Measurements from ENCODE around the gene FAM131C.
"Not testable (repeated sequence)": the region's sequence is repeated elsewhere in the genome, so short reads cannot be mapped to it uniquely, and the experiment has no call there.

The FAM131C gene, protein sequence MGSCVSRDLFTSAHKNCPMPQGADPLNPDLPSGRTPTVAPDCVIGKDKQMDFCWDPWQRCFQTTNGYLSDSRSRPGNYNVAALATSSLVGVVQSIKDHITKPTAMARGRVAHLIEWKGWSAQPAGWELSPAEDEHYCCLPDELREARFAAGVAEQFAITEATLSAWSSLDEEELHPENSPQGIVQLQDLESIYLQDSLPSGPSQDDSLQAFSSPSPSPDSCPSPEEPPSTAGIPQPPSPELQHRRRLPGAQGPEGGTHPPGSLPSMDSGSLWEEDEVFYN

DNA sequence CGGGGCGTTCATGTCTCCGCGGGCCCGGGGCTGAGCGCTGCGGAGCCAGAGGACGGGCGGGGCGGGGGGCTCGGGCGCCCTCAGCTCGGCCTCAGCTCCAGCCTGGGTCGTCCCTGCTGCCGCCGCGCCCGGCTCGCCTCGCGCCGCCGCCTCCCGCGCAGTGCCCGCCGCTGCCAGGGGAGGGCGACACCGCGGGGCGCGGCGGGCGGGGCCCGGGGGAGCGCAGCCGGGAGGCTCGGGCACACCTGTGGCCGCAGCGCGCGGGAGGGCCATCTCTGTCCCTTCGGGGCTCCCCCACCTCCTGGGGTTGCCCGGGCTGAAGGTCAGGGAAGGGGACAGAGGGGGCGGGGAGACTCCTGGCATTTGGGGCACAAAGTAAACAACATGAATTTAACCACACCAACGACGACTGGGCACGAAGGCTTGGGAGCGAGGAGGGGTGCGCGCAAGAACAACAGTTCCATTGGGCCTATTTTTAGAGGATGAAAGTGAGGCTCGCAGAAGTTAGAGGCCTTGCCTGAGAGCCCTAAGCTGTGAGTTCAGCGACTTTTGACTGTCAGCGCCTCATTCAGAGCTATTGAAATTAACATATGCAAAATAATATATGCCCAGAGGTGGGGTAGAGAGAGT lies at the start of gene FAM131C:
Gene FAM131C (minus strand): TSS at position 162 of the 630 bp plus-strand sequence. CDS start 209 bp downstream, outside the sequence.
- peak; percentile 17 for DNase-seq (ENCODE audit: low read depth)

DNA sequence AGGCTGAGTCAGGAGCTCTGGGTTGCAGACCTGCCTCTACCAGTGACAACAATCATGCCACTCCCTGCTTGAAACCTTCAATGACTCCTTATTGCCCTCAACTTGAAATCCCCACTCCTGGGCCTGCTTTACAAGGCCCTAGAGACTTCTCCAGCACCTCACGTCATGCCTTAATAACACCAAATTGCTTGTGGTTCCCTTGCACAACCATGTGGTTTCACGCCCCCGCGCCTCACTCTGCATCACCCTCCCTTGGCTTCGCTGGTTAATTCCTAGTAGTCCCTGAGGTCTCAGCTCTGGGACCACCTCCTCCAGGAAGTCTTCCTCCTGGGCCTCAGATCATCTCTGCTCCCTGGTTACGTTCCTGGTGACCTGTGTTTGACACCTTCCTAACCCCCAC lies 49.5 kb upstream of the FAM131C start:
- DNase-seq (ENCODE audit: low read depth) = peak; percentile 21

DNA sequence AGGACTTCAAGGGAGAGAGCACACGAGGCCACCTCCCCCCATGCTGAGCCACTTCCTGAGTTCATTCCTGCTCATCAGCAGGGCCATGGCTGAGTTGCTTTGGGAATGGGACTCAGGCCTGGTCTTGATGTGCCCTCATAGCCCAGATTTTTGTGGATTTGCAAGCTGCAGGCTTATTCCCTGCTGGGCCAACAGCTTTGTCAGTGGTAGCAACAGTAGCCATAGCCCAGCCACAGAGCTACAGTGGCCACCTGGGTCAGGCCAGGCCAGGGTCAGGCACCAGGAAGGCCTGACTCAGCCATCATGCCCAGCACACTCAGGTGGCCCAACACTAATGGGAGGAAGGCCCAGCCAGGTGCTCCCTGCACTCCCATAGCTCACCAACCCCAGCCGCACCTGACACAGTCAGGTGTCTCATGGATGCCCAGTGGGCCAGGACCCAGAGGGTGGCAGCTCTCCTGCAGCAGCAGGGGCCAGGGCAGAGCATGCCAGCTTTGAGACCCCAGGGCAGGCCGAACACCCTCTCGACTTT lies 49.0 kb upstream of the FAM131C start:
- no peak for DNase-seq (ENCODE audit: low read depth)

DNA sequence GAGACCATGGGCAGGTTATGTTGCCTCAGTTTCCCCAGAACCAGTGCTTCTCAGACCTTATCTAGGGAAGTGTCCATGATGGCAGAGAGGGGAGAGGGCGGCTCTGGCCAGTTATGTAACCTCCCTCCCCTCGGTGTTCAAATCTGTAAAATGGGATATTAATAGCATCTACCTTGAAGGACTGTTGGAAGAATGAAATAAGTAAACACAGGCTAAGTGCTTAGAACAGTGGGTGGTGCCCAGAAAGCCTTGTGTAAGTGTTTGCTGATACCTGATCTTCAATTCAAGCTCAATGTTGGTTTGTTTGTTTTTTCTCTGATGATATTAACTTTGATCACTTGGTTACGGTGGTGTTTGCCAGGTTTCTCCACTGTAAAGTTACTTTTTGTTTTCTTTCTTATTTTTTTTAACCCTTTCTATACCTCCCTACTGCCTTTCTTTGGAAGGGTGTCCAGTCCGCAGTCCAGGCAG lies 47.5 kb upstream of the FAM131C start:
- no peak for DNase-seq (ENCODE audit: low read depth)

DNA sequence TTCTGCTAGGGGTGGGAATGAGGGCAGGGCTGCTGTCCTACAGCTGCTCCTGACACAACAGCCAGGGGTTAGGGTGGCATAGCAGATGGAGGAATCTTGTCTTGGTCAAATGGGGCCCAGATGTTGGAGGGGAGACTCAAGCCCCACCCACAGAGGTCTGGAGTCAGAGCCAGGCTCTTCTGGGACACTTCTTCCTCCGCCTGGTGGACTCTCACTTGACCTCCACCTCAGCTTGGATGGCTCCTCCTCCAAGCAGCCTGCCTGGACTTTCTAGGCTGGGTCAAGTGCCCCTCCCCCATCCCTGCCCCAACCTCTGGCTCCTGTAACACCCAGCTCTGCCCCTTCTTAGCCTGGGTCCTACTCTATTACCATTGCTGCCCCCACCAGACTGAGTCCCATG lies 47.0 kb upstream of the FAM131C start:
- no peak for DNase-seq (ENCODE audit: low read depth)

DNA sequence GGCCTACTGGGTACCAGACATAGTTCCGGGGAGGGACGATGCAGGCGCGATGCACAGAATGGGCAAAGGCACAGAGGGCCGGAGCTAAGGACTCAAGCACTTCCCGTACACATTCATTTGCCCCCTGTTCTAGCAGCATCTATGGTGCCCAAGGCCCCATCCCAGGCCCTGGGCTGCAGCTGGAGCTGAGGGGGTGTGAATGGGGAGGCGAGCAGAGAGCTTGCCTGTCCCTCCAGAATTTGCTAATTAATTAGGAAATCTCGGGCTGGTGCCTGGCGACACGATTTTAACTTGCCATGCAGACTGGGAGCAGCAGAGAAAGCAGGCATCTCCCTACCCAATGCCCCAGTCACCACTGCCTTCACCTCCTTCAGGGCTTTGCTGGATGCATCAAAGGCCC lies 46.5 kb upstream of the FAM131C start:
- no peak for DNase-seq (ENCODE audit: low read depth)

DNA sequence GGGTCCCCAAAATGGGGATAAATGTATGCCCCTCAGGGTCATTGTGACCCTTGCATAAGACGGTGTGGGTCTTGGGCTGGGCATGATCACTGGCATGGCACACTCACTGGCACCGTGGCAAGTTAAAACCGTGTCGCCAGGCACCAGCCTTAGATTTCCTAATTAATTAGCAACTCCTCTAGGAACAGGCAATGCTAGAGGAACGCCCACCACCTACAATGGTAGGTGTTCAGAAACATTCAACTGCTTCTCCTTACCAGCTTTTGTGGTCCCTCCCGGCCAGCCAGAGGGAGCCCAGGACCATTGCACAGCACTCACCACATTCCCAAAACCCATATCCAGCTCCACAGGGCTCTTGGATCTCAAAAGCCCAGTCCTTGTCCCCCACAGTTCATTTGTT lies 46.1 kb upstream of the FAM131C start:
- DNase-seq (ENCODE audit: low read depth) = no peak

DNA sequence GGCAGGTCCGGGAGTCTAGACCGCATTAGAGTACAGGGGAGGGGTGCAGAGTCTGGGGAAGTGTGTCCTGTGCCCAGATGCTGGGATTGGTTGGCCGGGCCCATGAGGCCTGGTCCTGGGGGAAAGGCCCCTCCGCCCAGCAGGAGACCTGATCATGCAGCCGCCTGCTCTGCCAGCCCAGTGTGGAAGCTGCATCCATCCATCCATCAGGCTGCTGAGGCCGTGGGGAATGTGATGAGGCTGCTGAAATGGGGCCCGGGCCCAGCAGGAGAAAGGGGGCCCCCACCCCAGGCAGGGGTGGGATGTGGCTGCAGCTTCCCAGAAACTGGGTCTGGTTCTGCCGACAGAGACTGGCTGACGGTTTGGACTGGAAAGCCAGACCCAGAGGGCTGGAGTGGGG lies 45.3 kb upstream of the FAM131C start:
- DNase-seq (ENCODE audit: low read depth) = no peak

DNA sequence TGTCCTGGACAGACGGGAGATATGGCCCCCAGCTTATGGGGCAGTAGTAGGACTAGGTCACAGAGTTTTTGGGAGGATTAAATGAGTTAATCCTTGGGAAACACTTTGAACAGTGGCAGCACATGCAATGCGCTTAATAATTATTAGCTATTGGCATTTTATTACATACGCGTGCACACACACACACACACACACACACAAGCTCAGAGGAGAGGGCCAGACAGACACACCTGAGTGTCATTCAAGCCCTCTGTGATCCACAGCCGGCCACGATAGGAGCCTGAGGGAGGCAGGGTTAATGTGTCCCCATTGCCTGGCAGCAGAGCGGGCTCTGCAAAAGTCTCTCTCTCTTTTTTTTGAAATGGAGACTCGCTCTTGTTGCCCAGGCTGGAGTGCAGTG lies 44.5 kb upstream of the FAM131C start:
- DNase-seq (ENCODE audit: low read depth) = no peak

DNA sequence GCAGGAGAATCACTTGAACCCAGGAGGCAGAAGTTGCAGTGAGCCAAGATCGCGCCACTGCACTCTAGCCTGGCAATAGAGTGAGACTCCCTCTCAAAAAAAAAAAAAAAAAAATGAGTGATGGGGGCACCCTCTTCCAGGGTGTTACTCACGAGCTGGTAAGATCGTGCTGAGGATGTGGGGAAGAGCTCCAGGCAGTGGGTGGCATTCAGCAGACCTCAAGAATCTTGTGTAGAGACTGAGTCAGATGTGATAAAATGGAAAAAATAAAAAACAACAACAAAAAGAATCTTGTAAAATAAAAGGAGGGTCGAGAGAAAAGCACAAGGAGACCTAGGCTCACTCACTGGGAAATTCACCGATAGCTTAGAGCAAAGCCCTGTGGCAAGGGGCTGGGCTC lies 43.9 kb upstream of the FAM131C start:
- no peak for DNase-seq (ENCODE audit: low read depth)

DNA sequence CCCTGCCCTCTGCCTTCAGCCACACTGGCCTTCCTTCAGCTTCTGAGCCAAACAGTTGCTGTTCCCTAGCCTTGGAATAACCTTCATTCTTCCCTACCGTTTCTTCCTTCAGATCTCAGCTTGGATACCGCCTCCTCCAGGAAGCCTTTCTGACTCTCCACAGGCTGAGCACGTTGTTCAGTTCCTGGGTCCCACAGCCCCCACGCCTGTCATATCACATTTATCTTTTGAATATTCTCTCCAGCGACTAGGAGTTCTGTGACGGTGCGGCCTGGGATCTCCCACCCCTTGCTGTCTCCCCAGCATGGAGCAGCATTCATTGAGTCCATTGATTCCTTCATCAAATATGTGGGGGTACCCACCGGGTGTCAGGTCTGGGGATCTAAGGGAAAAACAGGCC lies 43.2 kb upstream of the FAM131C start:
- no peak for DNase-seq (ENCODE audit: low read depth)

DNA sequence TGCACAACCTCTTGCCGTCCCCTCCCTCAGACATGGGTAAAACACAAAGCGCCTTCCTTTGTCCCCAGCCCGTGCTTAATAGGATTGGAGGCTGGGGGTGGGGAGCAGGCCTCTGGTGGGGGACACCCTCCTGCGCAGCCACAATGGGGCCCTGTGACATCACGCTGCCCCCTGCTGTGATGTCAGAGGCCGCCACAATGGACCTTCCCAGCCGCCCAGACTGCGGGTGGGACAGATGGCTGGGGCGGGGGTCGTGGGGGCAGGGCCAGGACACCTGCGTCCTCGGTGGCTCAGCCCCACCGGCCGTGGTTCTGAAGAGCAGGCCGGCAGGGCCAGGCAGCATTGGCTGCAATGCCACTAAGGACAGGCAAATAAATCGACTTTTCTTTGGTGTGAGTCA lies 42.6 kb upstream of the FAM131C start:
- no peak for DNase-seq (ENCODE audit: low read depth)

DNA sequence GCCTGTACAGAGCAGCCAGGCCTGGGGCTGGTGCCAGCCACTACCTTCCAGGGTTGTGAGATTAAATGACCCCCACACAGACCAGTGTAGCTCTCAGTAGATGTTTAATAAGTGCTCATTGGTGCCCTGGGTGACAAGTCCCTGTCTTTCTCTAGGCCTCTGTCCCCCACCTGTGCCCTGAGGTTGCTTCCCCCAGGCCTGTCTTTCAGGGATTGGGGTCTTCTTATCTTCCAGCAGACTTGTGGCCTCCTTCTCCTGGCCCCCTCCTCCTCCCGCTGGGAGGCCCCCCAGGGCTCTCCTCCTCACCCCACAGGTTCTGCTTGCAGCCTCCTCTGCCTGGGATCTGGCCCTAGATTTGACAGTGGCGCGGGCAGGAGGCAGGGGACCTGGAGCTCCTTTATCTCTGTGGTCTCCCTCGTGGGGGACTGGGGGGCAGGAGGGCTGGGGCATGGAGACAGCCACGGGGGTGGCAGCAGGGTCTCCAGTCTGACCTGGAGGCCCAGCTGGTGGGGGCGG lies 42.1 kb upstream of the FAM131C start:
- no peak for DNase-seq (ENCODE audit: low read depth)

DNA sequence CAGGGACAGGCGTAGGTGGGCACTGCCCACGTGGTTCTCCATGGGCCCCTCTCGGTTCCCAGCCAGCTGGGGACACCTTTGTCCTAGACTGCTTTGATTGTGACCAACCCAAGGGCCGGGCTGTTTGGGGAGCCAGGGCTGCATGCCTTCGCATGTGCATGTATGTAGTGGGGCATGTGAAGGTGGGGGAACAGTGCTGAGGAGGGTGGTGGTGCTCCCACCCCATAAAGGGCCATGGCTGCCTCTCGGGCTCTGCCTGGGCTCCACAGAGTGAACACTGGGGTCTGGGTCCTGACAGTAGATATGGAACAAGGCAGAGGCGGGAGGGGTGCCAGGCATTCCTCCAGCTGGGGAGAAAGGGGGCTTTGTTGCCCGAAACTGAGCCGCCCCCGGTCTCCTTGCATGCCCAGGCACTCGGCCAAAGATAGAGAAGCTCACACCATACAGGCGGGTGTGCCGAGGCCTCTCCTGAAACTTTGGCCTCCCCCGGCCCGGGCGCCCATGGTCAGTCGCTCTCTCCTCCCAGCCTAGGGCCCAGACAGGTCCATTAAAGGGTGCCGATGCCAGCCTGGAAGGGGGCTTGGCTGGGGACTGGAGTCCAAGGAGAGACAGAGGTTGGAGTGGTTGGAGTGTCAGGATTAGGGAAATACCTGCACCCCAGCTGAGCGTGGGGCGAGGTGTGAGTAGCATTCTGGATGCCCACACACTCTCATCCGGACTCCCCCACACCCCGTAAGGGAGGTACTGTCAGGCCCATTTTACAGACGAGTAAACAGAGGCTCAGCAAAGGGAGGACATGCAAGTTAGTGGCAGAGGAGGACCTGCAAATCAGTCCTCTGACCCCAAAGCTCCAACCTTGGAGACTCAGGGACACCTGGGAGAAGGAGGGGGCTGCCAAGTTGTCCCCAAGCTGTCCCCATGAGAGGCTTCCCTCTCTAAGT lies 41.3 kb upstream of the FAM131C start:
- DNase-seq (ENCODE audit: low read depth) = no peak

DNA sequence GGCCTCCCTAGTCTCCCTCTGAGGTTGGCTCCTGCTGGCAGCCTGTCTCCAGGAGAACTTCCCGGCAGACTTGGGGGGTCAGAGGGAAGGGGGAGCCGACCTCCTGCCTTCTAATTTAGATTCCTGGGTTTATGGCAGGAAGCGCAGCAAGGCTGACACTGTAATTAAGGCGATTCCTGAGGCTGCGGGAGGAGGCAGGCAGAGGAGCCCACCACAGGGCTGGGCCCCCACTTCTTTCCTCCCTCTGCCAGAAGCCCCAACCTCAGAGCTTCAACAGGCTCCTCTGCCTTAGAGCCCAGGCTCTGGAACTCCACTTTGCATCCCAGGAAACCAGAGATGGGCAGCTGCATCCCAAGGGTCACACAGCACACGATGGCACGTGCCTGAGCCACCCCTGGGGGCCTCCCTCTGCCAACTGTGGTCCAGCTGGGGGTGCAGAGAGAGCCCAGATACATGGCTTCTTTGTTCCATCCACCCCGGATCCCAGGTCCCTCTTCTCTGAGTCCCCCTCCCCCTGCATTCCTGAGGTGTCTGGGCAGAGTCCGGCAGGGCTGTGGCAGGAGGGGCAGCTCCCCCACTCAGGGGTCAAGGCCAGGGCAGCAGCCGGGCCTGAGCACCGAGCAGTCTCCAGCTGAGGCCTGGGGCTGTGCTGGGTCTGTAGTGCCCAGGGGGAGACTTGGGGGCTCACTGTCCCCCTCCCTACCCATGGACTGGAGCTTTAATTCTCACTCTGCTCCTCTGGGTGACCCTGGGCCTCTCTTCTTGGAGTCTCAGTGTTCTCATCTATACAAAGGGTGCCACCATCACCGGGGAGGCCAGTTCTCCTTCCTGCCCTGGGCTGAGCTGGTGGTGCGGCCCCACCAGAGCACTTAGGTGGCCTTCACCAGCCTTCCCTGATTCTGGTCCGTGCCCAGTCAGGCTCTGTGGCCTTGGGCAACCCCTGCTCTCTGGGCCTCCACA lies 39.4 kb upstream of the FAM131C start:
- no peak for DNase-seq (ENCODE audit: low read depth)

DNA sequence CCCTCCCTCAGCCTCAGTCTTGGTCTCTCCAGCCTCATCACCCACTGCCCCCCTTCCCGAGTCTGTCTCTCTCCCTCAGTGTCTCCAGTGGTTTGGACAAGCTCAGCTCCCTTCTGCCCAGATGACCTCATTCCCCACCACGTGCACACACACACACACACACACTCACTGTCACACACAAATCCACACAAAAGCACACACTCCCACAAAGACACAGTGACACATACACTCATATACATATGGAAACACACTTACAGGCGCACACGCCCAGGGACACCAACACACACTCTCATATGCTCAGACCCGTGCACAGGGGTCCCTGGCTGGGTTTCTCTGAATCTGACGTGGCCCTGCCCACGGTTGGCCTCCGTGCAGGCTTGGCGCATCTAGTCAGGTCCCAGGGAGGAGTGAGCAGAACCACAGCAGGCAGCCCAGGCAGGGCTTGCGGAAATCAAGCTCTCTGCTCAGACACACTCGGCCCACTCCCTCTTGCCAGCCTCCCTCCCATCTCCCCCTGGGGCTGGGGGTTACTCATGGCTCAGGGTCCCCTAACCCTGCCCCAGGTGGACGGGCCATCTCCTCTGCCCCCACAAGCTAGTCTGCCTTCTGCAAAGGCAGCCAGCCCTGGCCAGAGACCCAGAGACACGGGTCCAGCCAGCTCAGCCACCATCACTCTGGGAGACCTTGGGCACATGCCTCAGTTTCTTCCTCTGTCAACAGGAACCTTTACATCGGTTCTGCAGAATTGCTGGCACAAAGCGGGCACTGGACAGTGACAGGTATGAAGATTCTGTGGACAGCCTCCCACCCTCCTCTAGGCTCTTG lies 38.5 kb upstream of the FAM131C start:
- no peak for DNase-seq (ENCODE audit: low read depth)

DNA sequence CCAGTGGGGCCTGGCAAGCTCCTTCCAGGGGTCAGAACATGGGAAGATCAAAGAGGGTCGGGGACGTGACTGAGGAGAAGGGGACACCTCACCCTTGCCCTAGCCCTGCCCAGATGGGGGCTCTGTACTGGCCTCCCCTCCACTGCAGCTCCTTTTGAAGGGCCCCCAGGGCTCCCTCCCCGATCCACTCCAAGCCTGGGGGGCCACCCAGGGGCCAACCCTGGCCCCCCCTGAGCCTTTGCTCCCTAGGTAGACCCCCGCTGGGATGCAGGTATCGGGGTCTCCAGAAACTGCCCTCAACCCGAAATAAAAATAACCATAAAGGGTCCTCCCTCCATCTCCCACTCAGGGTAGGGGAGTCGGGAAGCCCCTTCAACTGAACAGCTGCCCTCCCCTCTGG lies 37.4 kb upstream of the FAM131C start:
- no peak for DNase-seq (ENCODE audit: low read depth)

DNA sequence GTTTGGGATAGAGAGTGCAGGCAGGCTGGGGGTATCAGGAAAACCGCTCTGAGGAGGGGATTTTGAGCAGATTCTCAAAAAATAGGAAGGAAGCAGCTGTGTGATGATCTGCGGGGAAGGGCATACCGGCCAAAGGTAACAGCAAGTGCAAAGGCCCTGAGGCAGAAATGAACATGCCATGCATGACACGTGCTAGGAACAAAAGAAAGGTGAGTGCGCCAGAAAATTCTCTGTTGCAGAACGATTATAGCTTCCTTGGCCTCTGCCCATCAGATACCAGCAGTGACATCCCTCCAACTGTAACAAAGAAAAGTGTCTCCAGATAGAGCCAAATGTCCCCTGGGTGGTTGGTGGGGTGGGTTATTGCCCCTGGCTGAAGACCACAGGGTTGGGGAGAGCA lies 37.0 kb upstream of the FAM131C start:
- DNase-seq (ENCODE audit: low read depth) = no peak

DNA sequence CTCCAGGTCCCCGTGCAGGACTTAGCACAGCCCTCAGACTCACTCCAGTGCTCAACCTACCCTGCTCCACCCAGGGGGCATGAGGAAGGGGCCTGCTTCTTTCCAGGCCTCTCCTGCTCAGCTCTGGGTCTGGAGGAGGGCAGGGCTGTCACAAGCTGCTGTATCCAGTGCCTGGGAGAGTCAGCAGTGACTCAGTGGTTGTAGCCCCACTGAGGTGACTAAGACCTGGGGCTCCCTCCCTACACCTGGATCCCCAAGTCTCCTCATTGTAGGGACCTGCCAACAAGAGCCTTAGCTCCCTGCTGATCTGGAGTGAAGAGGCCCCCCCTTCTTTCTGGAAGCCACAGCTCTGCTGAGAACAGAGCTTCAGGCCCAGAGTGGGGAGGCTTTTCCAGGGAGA lies 36.1 kb upstream of the FAM131C start:
- no peak for DNase-seq (ENCODE audit: low read depth)

DNA sequence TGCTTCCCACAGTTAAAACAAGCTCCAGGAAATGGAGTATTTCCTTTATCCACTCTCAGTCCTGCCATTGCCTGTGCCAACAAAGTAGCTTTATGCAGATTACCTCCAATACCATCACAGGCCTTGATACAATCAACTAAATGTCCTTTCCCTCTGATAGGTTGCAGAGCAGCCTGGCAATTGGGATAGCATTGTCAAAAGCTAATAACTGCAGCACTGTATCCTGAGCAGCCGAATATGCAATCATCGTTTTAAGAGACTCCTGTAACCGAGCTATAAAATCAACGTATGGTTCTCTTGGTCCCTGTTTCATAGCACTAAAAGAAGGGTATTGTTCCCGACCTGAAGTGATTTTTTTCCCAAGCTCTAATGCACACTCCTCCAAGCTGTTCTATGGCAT lies 33.6 kb upstream of the FAM131C start:
- DNase-seq (ENCODE audit: low read depth) = not testable (repeated sequence)

Measured in activated T-helper 9 cell treated with anti-CD3 and anti-CD28 coated beads, Interleukin-2, amount 50 U/mL, for 16 hours (primary cell).